IMR-90 (cell line): ENCODE measurements around the gene CPA3. TPM values are rescaled to one million over a fixed set of nuclear protein-coding genes. Genes with fewer than 3 reads are reported as not detected.

Experiments used
- ATAC-seq: fragments of 200-7000 bp; cut with Tn5 transposase; 2 replicates; pipeline ENCODE4 v1.9.1; 2020; ENCODE audit warnings: low read depth, mild to moderate bottlenecking, moderate library complexity
- BruUV-seq: library from RNA; stranded (reverse); fragments of 400-500 nt; replicated peaks from 2 replicates; lab custom pipeline; 2021; lab: Mats Ljungman, UMichigan
- CTCF ChIA-PET: fragments of 300-600 bp; formaldehyde crosslinking; extraction: SDS; loops from one replicate; lab custom pipeline; 2021; ENCODE audit warnings: antibody characterized with exemption; lab: Yijun Ruan, JAX
- POLR2A ChIA-PET: fragments of 300-600 bp; sonication (Branson Sonifier 250); formaldehyde crosslinking; loops from one replicate; lab custom pipeline; 2022; ENCODE audit warnings: antibody characterized with exemption; ENCODE audit not compliant: unreplicated experiment; lab: Charles Lee
- DNase-seq: peaks from one replicate; pipeline ENCODE4 v3.0.0; 2013
- H2AFZ ChIP-seq: replicated peaks from 2 replicates; pipeline ENCODE3; 2013; ENCODE audit warnings: low read length, mild to moderate bottlenecking; ENCODE audit not compliant: poor library complexity
- H2AK5ac ChIP-seq: 2 replicates; pipeline ENCODE4 v1.6.1; 2013; ENCODE audit warnings: low read depth, low read length, inconsistent platforms
- H2AK9ac ChIP-seq: replicated peaks from 2 replicates; pipeline ENCODE3; 2013; ENCODE audit warnings: mild to moderate bottlenecking, low read depth, low read length, moderate library complexity; ENCODE audit not compliant: poor library complexity
- H2BK120ac ChIP-seq: 2 replicates; pipeline ENCODE4 v1.6.1; 2013; ENCODE audit warnings: low read depth, low read length, inconsistent platforms
- H2BK15ac ChIP-seq: 3 replicates; pipeline ENCODE4 v1.6.1; 2013; ENCODE audit warnings: low read depth, low read length, inconsistent platforms
- H2BK20ac ChIP-seq: 2 replicates; pipeline ENCODE4 v1.6.1; 2013; ENCODE audit warnings: low read depth, mild to moderate bottlenecking, inconsistent platforms, low read length, moderate library complexity
- H2BK5ac ChIP-seq: 2 replicates; pipeline ENCODE4 v1.6.1; 2013; ENCODE audit warnings: mild to moderate bottlenecking, low read depth, low read length, inconsistent platforms; ENCODE audit not compliant: poor library complexity, severe bottlenecking
- H3K14ac ChIP-seq: replicated peaks from 2 replicates; pipeline ENCODE4 v1.6.1; 2013; ENCODE audit warnings: low read depth, low read length, inconsistent platforms
- H3K18ac ChIP-seq: 2 replicates; pipeline ENCODE4 v1.6.1; 2013; ENCODE audit warnings: low read depth, low read length, control low read depth
- H3K23ac ChIP-seq: 2 replicates; pipeline ENCODE4 v1.6.1; 2013; ENCODE audit warnings: low read depth, low read length, inconsistent platforms
- H3K27ac ChIP-seq: 2 replicates; pipeline ENCODE4 v1.5.1; 2013; ENCODE audit warnings: mild to moderate bottlenecking, control low read depth, low read length; ENCODE audit not compliant: insufficient read depth
- H3K27me3 ChIP-seq: 2 replicates; pipeline ENCODE4 v1.6.1; 2013; ENCODE audit warnings: low read length; ENCODE audit not compliant: control insufficient read depth, insufficient read depth
- H3K36me3 ChIP-seq: 2 replicates; pipeline ENCODE4 v1.6.1; 2013; ENCODE audit warnings: low read length, mixed read lengths; ENCODE audit not compliant: control insufficient read depth, insufficient read depth
- H3K4ac ChIP-seq: 2 replicates; pipeline ENCODE4 v1.6.1; 2013; ENCODE audit warnings: low read depth, low read length, inconsistent platforms
- H3K4me1 ChIP-seq: 2 replicates; pipeline ENCODE4 v1.6.1; 2013; ENCODE audit warnings: low read length, mixed read lengths; ENCODE audit not compliant: control insufficient read depth, insufficient read depth
- H3K4me2 ChIP-seq: 2 replicates; pipeline ENCODE4 v1.6.1; 2013; ENCODE audit warnings: low read depth, mild to moderate bottlenecking, control low read depth, low read length, moderate library complexity
- H3K4me3 ChIP-seq: 2 replicates; pipeline ENCODE4 v1.5.1; 2013; ENCODE audit warnings: low read depth, mild to moderate bottlenecking, control low read depth, low read length, moderate library complexity; ENCODE audit not compliant: insufficient read depth
- H3K56ac ChIP-seq: 2 replicates; pipeline ENCODE4 v1.6.1; 2013; ENCODE audit warnings: low read length, inconsistent platforms; ENCODE audit not compliant: insufficient read depth; ENCODE audit errors: extremely low read depth
- H3K79me1 ChIP-seq, 2 experiments: 2 replicates each; pipeline ENCODE4 v1.6.1; 2013; ENCODE audit warnings: low read length in 2 of 2, inconsistent platforms in 1 of 2, low read depth in 1 of 2
- H3K9ac ChIP-seq: 2 replicates; pipeline ENCODE4 v1.6.1; 2013; ENCODE audit warnings: low read depth, low read length, control low read depth
- H3K9me1 ChIP-seq: 2 replicates; pipeline ENCODE4 v1.6.1; 2013; ENCODE audit warnings: low read length, inconsistent platforms; ENCODE audit not compliant: insufficient read depth
- H3K9me3 ChIP-seq: 2 replicates; pipeline ENCODE4 v1.6.1; 2013; ENCODE audit warnings: low read length; ENCODE audit not compliant: control insufficient read depth, insufficient read depth
- H4K20me1 ChIP-seq: 2 replicates; pipeline ENCODE4 v1.6.1; 2013; ENCODE audit warnings: low read length, inconsistent platforms; ENCODE audit not compliant: insufficient read depth
- H4K5ac ChIP-seq: 2 replicates; pipeline ENCODE4 v1.6.1; 2013; ENCODE audit warnings: mild to moderate bottlenecking, low read depth, low read length, control low read depth
- H4K8ac ChIP-seq, 2 experiments: 2 replicates each; pipeline ENCODE4 v1.6.1; 2013; ENCODE audit warnings: low read depth in 2 of 2, low read length in 2 of 2, control low read depth in 1 of 2, inconsistent platforms in 1 of 2
- H4K91ac ChIP-seq: 2 replicates; pipeline ENCODE4 v1.6.1; 2013; ENCODE audit warnings: low read depth, low read length, inconsistent platforms; ENCODE audit not compliant: insufficient read depth
- BHLHE40 ChIP-seq: fragments of 150-350 bp; IDR thresholded peaks from 2 replicates; pipeline ENCODE4 v1.6.1; 2016; ENCODE audit warnings: mild to moderate bottlenecking, low read depth, low read length
- WGBS, 2 experiments: methylation state at CpG; one replicate each; pipeline versions ENCODE4 v1.1.5 to v1.1.7; 2013; ENCODE audit warnings: missing lambda C conversion rate in 2 of 2; ENCODE audit not compliant: insufficient read length in 1 of 2; ENCODE audit errors: extremely low coverage in 2 of 2; 5-methylcytosine and 5-hydroxymethylcytosine counted together
- dilution Hi-C: fragments of 300-500 bp; cut with HindIII; formaldehyde crosslinking; loops from one replicate; pipeline ENCODE4 v1.14.3; 2018; ENCODE audit warnings: low sequenced_read_pairs; ENCODE audit not compliant: unreplicated experiment
- in situ Hi-C: fragments of 300-500 bp; cut with MboI; formaldehyde crosslinking; loops from 3 replicates; pipeline ENCODE4 v1.14.3; 2019; ENCODE audit warnings: low sequenced_read_pairs, inconsistent platforms, mixed read lengths
- intact Hi-C: fragments of 100-400 bp; cut with micrococcal nuclease; formaldehyde crosslinking; loops from 2 replicates; pipeline ENCODE4 v1.10.0; 2022
- polyA plus RNA-seq, 3 experiments: library from polyadenylated mRNA; depleted of rRNA; stranded (reverse); fragments of >200 nt; gene quantifications; 2 replicates each; pipeline ENCODE4 v1.2.3, GENCODE V29; 2012; ENCODE audit warnings: low replicate concordance in 1 of 3
- total RNA-seq: library from RNA; depleted of rRNA; stranded (reverse); fragments of >200 nt; gene quantifications from 2 replicates; pipeline ENCODE4 v1.2.3, GENCODE V29; 2012
- TF ChIP-seq, protein P1 (sequence below): fragments of 150-350 bp; IDR thresholded peaks from 2 replicates; pipeline ENCODE4 v1.6.1; 2016; ENCODE audit warnings: low read depth, mild to moderate bottlenecking, low read length, moderate library complexity, borderline replicate concordance

CPA3 gene
- total and polyA plus RNA-seq, 2 of the 4 experiments (the other 2 are of a cell fraction) = 0.07 TPM; not detected in 1

DNA sequence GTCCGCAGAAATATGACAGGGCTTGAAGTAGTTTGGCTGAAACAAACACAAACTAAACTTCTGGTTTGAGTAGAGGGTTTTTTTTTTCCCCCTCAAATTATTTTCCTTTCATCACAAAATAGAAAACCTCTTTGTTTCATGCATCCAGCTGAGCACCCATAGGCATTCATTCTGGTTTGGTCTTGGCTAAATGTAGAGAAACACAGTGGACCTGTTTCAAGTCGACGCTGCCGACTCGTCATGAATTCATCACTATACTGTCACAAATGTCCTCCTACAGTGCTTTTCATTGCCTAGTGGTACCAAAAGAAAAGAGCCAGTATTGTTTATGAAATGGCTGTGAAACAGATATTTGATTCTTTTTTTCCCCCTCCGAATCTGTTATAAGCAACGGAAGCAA lies 73.8 kb downstream of the CPA3 start:
- Histone ChIP-seq H3K4me3 (no peak overlapping the region), H4K8ac (no peak overlapping the region), H3K9me3 (no peaks in the 10 kb centered on the region), H2AK5ac (no peak overlapping the region), H4K5ac (no peak overlapping the region), H2BK5ac (no peak overlapping the region), H3K4ac (no peak overlapping the region), H3K4me2 (no peak overlapping the region), H2BK15ac (no peak overlapping the region), H3K27ac (no peak overlapping the region), H3K56ac (no peak overlapping the region), H2AFZ (no peak overlapping the region), H3K9me1 (peaks cover 7% of the 10 kb centered on the region; the same call in 1 of the 2 replicates), H3K4me1 (peaks cover 3% of the 10 kb centered on the region; the same call in 1 of the 2 replicates), H2AK9ac (no peak overlapping the region), H4K20me1 (no peaks in the 10 kb centered on the region), H2BK120ac (no peak overlapping the region), H4K91ac (no peak overlapping the region), H3K36me3 (no peaks in the 10 kb centered on the region), H3K18ac (no peak overlapping the region), H2BK20ac (peak overlapping the region; percentile 11; the same call in 1 of the 2 replicates), H3K27me3 (peaks cover 2% of the 10 kb centered on the region), H3K9ac (no peak overlapping the region), H3K14ac (no peak overlapping the region), H3K23ac (no peak overlapping the region), H3K79me1 (no peaks in the 10 kb centered on the region)
- POLR2A ChIA-PET = no interaction called here
- DNase-seq (no peak), ATAC-seq (no peak)
- in situ Hi-C loops (loop anchor here (25.0 kb wide), 1 partner anchor 1002 kb away; no protein-coding TSS in a partner anchor), intact Hi-C loops (no loop called here), dilution Hi-C loops (no loop called here)
- CTCF ChIA-PET = no interaction called here
- no TSS peak for BruUV-seq
- no peak for TF ChIP-seq BHLHE40
- TF ChIP-seq, protein P1, sequence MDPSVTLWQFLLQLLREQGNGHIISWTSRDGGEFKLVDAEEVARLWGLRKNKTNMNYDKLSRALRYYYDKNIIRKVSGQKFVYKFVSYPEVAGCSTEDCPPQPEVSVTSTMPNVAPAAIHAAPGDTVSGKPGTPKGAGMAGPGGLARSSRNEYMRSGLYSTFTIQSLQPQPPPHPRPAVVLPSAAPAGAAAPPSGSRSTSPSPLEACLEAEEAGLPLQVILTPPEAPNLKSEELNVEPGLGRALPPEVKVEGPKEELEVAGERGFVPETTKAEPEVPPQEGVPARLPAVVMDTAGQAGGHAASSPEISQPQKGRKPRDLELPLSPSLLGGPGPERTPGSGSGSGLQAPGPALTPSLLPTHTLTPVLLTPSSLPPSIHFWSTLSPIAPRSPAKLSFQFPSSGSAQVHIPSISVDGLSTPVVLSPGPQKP = no peak
- WGBS, 2 experiments = no CpG with 5 or more reads among the region's 7 CpGs
